WI38 (cell line): Measurements from ENCODE around the gene EME2.
A peak's percentile ranks its signal among the peaks of the same experiment; 100 is the strongest.

ENCODE experiments used
- H3K4me3 ChIP-seq: 2 replicates; pipeline ENCODE4 v1.5.1; 2011; ENCODE audit warnings: low read depth, mild to moderate bottlenecking, control low read depth, low read length
- CTCF ChIP-seq: IDR thresholded peaks from 2 replicates; pipeline ENCODE4 v1.5.1; 2012; ENCODE audit warnings: low read depth, mild to moderate bottlenecking, control low read depth, low read length

Gene EME2

DNA sequence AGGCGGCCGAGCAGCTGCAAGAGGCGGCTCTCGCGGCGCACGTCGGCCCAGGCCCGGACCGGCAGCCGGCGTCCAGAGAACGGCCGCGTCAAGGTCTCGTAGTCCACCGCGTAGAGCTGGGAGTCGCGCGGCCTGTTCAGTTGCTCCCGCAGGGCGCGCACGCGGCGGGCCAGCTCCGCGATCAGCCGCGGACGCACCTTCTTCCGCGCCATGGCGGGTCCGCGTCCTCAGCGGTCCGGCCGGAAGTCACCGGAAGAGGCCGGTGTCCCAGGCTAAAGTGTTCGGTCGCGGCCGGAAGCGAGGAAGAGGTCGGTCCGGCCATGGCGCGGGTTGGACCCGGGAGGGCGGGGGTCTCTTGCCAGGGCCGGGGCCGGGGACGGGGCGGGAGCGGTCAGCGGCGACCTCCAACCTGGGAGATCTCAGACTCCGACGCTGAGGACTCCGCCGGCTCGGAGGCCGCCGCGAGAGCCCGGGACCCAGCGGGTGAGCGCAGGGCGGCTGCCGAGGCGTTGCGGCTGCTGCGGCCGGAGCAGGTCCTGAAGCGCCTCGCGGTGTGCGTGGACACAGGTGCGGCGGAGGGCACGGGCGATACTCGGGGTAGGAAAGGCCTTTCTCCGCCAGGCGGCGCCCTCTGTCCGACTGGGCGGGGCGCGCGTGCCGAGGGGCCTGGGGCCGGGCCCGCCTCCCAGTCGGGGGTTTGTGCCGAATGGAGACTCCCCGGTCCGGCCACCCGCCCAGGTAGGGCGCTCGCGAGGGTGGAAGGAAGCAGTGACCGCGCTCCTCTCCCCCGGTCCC lies 495 bp downstream of the EME2 start, which contains the start of gene MRPS34:
MRPS34 (minus strand) TSS at position 227 of the 795 bp plus-strand sequence; CDS start at position 212, 15 bp downstream.
- peak within 1 kb of the TSS; percentile 87 for H3K4me3 ChIP-seq
- TF ChIP-seq CTCF, result peak; percentile 64

DNA sequence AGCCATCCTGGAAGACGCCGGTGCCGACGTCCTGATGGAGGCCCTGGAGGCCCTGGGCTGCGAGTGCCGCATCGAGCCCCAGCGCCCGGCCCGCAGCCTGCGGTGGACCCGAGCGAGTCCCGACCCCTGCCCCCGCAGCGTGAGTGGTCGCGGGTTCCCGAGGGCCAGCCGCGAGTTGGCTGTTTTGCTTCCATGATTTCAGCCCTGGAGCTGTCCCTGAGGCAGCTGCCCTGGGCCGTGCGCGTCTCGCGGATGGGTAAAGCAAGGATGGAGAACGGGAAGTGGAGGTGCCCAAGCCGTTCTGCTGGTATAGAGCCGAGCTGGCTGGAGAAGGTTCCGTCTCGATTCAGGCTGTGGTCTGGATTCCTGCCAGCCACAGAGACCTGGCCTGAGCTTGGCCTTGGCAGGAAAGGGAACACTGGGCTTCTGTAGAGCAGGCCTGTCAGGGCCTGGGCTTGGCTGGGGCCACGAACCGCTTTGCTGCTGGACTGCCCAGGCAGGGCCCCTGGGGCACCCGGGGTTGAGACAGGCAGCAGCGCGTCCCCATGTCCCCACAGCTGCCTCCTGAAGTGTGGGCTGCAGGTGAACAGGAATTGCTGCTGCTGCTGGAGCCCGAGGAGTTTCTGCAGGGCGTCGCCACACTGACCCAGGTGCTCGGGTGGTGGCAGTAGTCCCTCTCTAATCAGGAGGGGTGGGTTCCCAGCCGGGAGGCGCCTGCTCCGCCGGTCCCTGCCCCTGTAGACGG lies 1.3 kb downstream of the EME2 start:
- H3K4me3 ChIP-seq, result peak overlapping the region; percentile 87
- no peak for TF ChIP-seq CTCF

DNA sequence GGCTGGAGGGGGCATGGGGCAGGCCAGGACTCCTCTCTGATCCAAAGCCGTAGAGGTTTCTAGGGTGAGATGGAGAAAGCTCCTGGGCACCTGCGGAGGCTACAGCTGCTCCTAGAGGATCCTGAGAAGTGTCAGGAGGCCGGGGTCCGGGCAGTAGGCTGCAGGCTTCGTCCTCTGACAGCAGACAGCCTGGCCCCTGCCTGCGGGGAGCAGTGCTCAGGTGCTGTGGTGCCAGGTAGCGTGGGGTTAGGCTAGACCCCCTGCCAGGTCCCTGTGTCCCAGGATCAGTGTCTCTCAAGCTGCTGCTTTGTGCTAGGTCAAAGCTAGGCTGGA lies 1.8 kb downstream of the EME2 start:
- peak overlapping the region; percentile 87 for H3K4me3 ChIP-seq
- no peak for TF ChIP-seq CTCF

DNA sequence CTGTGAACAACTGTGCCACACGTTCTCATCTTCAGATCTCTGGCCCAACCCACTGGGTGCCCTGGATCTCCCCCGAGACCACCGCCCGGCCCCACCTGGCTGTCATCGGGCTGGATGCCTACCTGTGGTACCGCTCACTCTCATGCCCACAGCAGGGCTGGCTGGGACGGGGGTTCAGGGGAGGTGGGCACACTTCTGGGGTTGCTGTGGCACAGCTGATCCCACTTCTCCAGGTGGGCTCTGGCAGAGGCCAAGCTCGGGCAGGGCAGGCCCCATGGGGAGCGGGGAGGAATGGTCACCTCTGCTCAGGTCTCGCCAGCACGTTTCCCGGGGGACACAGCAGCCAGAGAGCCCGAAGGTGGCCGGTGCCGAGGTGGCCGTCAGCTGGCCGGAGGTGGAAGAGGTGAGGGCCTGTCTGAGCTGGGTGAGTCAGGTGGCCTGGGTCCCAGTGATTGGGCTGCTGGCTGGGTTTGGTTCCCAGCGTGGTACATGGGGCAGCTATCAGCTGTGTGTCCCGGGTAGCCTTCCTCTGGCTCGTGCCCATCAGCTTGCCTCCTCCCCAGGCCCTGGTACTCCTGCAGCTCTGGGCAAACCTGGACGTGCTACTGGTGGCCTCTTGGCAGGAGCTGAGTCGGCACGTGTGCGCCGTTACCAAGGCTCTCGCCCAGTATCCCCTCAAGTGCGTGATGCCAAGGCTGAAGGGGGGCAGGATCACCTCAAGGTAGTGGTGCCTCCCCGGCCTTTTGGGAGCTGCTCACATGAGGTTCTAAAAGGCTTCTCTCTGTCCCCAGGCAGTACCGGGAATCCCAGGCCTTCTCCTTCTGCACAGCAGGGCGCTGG lies 2.6 kb downstream of the EME2 start:
- no peak for TF ChIP-seq CTCF
- no peak overlapping the region for H3K4me3 ChIP-seq

DNA sequence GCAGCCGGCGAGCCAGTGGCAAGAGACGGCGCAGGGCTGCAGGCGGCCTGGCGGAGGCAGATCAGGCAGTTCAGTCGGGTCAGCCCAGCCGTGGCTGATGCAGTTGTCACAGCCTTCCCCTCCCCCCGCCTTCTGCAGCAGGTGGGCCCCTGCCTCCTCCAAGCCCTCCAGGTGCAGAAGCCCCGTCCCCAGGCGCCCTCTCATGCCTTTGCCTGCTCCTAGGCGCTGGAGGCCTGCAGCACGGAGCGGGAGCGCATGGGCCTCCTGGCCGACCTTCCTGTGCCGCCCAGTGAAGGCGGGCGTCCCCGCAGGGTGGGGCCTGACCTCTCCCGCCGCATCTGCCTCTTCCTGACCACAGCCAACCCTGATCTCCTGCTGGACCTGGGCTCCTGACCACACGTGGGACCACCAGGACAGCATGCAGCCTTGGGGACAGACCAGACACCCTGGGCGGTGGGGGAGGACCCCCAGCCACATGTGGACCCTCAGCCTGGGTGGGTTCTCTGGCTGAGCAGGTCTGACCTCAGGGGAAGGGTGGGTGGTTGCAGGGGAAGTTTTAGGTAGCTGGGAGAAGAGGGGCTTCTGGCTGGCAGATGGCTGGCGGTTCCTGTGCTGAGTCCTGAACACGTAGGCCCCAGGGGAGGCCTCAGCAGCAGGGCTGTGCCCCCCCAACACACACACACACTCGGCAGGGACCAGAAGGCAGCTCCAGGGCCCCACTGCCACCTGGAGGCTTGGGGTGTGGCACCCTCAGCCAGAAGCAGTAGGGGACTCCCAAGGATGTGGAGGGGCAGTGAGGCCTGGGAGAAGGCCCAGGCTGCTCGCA lies 3.4 kb downstream of the EME2 start:
- no peak overlapping the region for H3K4me3 ChIP-seq
- TF ChIP-seq CTCF, result no peak

DNA sequence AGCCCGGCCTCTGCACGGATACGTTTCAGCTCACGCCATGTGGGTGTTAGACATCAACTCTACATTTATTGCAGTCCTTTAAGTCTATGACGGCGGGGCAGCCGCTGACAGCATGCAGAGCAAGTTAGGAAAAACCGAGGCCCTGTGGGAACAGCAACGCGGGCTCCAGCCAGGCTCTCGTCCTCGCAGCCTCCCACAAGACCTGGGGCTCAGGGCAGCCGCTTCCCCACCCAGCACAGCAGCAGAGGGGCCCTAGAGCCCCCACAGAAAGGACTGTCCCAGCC lies 4.0 kb downstream of the EME2 start:
- TF ChIP-seq CTCF, result no peak
- H3K4me3 ChIP-seq, result no peak overlapping the region
